Loucy (cell line): ENCODE results near the gene SOX12.

ENCODE experiments used
- EZH2phosphoT487 ChIP-seq: fragments of 200-600 bp; IDR thresholded peaks from 2 replicates; pipeline ENCODE4 v1.6.1; 2018; ENCODE audit warnings: antibody characterized with exemption, mild to moderate bottlenecking, moderate library complexity, borderline replicate concordance
- TF ChIP-seq, protein P1 (sequence below): fragments of 200-600 bp; sonication (generic); conservative IDR thresholded peaks from 2 replicates; pipeline ENCODE4 v1.5.1; 2014; ENCODE audit warnings: mild to moderate bottlenecking, antibody characterized with exemption, low read length

DNA sequence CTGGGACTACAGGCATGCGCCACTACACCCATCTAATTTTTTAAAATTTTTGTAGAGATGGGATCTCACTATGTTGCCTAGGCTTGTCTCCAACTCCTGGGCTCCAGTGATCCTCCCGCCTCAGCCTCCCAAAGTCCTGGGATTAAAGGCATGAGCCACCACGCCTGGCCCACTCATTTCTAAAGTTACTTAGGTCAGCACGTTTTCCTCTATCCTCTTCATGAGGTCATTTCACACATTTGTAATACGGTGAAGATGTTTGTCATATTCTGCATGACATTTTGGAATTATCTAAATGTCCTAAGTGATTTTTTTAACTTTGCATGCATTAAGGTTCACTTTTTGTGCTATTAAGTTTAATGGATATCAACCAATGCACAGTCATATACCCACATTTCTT is 11.9 kb upstream of the SOX12 start:
- TF ChIP-seq, protein P1, sequence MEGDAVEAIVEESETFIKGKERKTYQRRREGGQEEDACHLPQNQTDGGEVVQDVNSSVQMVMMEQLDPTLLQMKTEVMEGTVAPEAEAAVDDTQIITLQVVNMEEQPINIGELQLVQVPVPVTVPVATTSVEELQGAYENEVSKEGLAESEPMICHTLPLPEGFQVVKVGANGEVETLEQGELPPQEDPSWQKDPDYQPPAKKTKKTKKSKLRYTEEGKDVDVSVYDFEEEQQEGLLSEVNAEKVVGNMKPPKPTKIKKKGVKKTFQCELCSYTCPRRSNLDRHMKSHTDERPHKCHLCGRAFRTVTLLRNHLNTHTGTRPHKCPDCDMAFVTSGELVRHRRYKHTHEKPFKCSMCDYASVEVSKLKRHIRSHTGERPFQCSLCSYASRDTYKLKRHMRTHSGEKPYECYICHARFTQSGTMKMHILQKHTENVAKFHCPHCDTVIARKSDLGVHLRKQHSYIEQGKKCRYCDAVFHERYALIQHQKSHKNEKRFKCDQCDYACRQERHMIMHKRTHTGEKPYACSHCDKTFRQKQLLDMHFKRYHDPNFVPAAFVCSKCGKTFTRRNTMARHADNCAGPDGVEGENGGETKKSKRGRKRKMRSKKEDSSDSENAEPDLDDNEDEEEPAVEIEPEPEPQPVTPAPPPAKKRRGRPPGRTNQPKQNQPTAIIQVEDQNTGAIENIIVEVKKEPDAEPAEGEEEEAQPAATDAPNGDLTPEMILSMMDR, result no peak
- no peak for TF ChIP-seq EZH2phosphoT487
